ENCODE results near the gene MFSD11.

DNA sequence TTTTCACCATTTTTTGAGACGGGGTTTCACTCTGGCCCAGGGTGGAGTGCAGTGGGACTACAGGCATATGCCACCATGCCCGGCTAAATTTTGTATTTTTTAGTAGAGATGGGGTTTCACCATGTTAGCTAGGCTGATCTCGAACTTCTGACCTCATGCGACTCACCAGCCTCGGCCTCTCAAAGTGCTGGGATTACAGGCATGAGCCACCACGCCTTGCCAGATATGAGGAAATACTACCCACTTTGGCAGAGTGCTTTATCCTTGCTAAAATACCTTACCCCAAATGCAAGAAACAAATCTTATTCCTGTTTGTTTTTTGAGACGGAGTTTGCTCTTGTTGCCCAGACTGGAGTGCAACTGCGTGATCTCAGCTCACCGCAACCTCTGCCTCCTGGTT lies 67.4 kb downstream of the MFSD11 start:
- TF ChIP-seq, protein P1, sequence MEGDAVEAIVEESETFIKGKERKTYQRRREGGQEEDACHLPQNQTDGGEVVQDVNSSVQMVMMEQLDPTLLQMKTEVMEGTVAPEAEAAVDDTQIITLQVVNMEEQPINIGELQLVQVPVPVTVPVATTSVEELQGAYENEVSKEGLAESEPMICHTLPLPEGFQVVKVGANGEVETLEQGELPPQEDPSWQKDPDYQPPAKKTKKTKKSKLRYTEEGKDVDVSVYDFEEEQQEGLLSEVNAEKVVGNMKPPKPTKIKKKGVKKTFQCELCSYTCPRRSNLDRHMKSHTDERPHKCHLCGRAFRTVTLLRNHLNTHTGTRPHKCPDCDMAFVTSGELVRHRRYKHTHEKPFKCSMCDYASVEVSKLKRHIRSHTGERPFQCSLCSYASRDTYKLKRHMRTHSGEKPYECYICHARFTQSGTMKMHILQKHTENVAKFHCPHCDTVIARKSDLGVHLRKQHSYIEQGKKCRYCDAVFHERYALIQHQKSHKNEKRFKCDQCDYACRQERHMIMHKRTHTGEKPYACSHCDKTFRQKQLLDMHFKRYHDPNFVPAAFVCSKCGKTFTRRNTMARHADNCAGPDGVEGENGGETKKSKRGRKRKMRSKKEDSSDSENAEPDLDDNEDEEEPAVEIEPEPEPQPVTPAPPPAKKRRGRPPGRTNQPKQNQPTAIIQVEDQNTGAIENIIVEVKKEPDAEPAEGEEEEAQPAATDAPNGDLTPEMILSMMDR (IDR thresholded peaks at IDR 0.05): no peak
- TF ChIP-seq POLR2AphosphoS5 (IDR thresholded peaks at IDR 0.05) (no peak), POLR2A (IDR thresholded peaks at IDR 0.05) (no peak)
